ENCODE measurements around the gene RIOX2. TPM values are rescaled to one million over a fixed set of nuclear protein-coding genes. Genes with fewer than 3 reads are reported as not detected.

RIOX2 gene
- total RNA-seq, 1 donor = 27.1 TPM

- Histone ChIP-seq H3K4me1 (ENCODE audit: insufficient read depth, low read length) (peaks cover 9% of the 10 kb centered on the region), H3K36me3 (ENCODE audit: insufficient read depth, low read length) (peaks cover 16% of the 10 kb centered on the region), H2AFZ (ENCODE audit: low read length) (no peak overlapping the region), H3K4me2 (ENCODE audit: insufficient read depth, low read length) (no peak overlapping the region), H4K20me1 (ENCODE audit: insufficient read depth, low read length) (peaks cover 13% of the 10 kb centered on the region), H3K79me2 (ENCODE audit: insufficient read depth, low read length) (peaks cover 78% of the 10 kb centered on the region), H3K9me3 (ENCODE audit: low read depth, low read length) (no peaks in the 10 kb centered on the region), H3K27ac (ENCODE audit: low read depth, low read length) (no peak overlapping the region), H3K27me3 (ENCODE audit: insufficient read depth, low read length) (no peaks in the 10 kb centered on the region), H3K4me3 (ENCODE audit: insufficient read depth, low read length) (no peak overlapping the region)
- TF ChIP-seq CTCF (IDR thresholded peaks at IDR 0.05; ENCODE audit: extremely low read depth, low read depth, low read length) = no peak
- DNase-seq (ENCODE audit: insufficient read length, low spot score, missing footprints) = no peak
Measured at GRCh38 chr3:97968376-97968775, 3.9 kb downstream of the RIOX2 start.

- H3K4me1 ChIP-seq (ENCODE audit: insufficient read depth, low read length) = peaks cover 9% of the 10 kb centered on the region
- no peak for TF ChIP-seq CTCF (IDR thresholded peaks at IDR 0.05; ENCODE audit: extremely low read depth, low read depth, low read length)
- H3K9me3 ChIP-seq (ENCODE audit: low read depth, low read length) = no peaks in the 10 kb centered on the region
- H4K20me1 ChIP-seq (ENCODE audit: insufficient read depth, low read length) = peaks cover 13% of the 10 kb centered on the region
- H3K36me3 ChIP-seq (ENCODE audit: insufficient read depth, low read length) = peaks cover 16% of the 10 kb centered on the region
- DNase-seq (ENCODE audit: insufficient read length, low spot score, missing footprints) = no peak
- no peak overlapping the region for H3K4me3 ChIP-seq (ENCODE audit: insufficient read depth, low read length)
- no peak overlapping the region for H3K27ac ChIP-seq (ENCODE audit: low read depth, low read length)
- no peak overlapping the region for H3K4me2 ChIP-seq (ENCODE audit: insufficient read depth, low read length)
- no peak overlapping the region for H2AFZ ChIP-seq (ENCODE audit: low read length)
- H3K27me3 ChIP-seq (ENCODE audit: insufficient read depth, low read length) = no peaks in the 10 kb centered on the region
- peaks cover 82% of the 10 kb centered on the region for H3K79me2 ChIP-seq (ENCODE audit: insufficient read depth, low read length)
Measured at GRCh38 chr3:97967966-97968365, 4.3 kb downstream of the RIOX2 start.

- peaks cover 47% of the 10 kb centered on the region for H3K79me2 ChIP-seq (ENCODE audit: insufficient read depth, low read length)
- no peak for DNase-seq (ENCODE audit: insufficient read length, low spot score, missing footprints)
- no peaks in the 10 kb centered on the region for H3K27me3 ChIP-seq (ENCODE audit: insufficient read depth, low read length)
- H3K4me2 ChIP-seq (ENCODE audit: insufficient read depth, low read length) = peak overlapping the region; percentile 26
- H3K4me1 ChIP-seq (ENCODE audit: insufficient read depth, low read length) = peaks cover 21% of the 10 kb centered on the region
- no peak overlapping the region for H3K4me3 ChIP-seq (ENCODE audit: insufficient read depth, low read length)
- no peaks in the 10 kb centered on the region for H3K9me3 ChIP-seq (ENCODE audit: low read depth, low read length)
- TF ChIP-seq CTCF (IDR thresholded peaks at IDR 0.05; ENCODE audit: extremely low read depth, low read depth, low read length) = no peak
- H4K20me1 ChIP-seq (ENCODE audit: insufficient read depth, low read length) = peaks cover 5% of the 10 kb centered on the region
- peaks cover 18% of the 10 kb centered on the region for H3K36me3 ChIP-seq (ENCODE audit: insufficient read depth, low read length)
- no peak overlapping the region for H3K27ac ChIP-seq (ENCODE audit: low read depth, low read length)
- H2AFZ ChIP-seq (ENCODE audit: low read length) = no peak overlapping the region
Measured at GRCh38 chr3:97960993-97961766, 11.1 kb downstream of the RIOX2 start.

GRCh38 chr3:97960551-97960950, 11.7 kb downstream of the RIOX2 start:
- no peak overlapping the region for H2AFZ ChIP-seq (ENCODE audit: low read length)
- no peak overlapping the region for H3K4me2 ChIP-seq (ENCODE audit: insufficient read depth, low read length)
- H3K27ac ChIP-seq (ENCODE audit: low read depth, low read length) = no peak overlapping the region
- H3K79me2 ChIP-seq (ENCODE audit: insufficient read depth, low read length) = peaks cover 41% of the 10 kb centered on the region
- DNase-seq (ENCODE audit: insufficient read length, low spot score, missing footprints) = peak; percentile 52
- peaks cover 5% of the 10 kb centered on the region for H4K20me1 ChIP-seq (ENCODE audit: insufficient read depth, low read length)
- no peak for TF ChIP-seq CTCF (IDR thresholded peaks at IDR 0.05; ENCODE audit: extremely low read depth, low read depth, low read length)
- H3K9me3 ChIP-seq (ENCODE audit: low read depth, low read length) = no peaks in the 10 kb centered on the region
- peaks cover 21% of the 10 kb centered on the region for H3K4me1 ChIP-seq (ENCODE audit: insufficient read depth, low read length)
- H3K4me3 ChIP-seq (ENCODE audit: insufficient read depth, low read length) = no peak overlapping the region
- peaks cover 13% of the 10 kb centered on the region for H3K36me3 ChIP-seq (ENCODE audit: insufficient read depth, low read length)
- no peaks in the 10 kb centered on the region for H3K27me3 ChIP-seq (ENCODE audit: insufficient read depth, low read length)
